GM19351 (cell line): ENCODE measurements around the gene HDAC10.
"Not testable (repeated sequence)": the region's sequence is repeated elsewhere in the genome, so short reads cannot be mapped to it uniquely, and the experiment has no call there.

Experiments used
- ATAC-seq: cut with Tn5 transposase; IDR thresholded peaks from one replicate; pipeline ENCODE4 v1.9.1; 2021; ENCODE audit warnings: mild to moderate bottlenecking, moderate library complexity; ENCODE audit not compliant: unreplicated experiment

Gene HDAC10

GRCh38 chr22:50285568-50286229, 34.6 kb upstream of the HDAC10 start:
- no peak for ATAC-seq

DNA sequence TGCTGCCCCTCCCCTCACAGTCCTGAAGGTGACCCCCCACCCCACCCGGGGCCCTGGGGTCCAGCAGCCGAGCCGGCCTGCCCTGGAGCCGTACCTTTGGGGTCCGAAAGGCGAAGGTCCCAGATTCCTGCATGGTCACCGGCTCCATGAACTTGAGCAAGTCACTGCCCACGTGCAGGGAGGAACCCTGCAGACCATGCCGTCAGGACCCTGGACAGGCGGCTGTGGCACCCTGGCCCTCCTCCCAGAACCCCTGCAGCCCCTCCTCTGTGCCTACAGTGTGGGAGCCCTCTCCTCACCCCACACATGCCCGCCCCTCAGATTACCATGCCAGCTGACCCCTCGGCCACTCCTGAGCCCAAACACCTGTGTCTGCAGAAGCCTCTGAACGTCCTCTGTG, 33.4 kb upstream of the HDAC10 start:
- ATAC-seq = no peak

GRCh38 chr22:50283821-50284220, 32.8 kb upstream of the HDAC10 start:
- no peak for ATAC-seq

GRCh38 chr22:50282361-50283155, 31.5 kb upstream of the HDAC10 start:
- ATAC-seq = no peak

DNA sequence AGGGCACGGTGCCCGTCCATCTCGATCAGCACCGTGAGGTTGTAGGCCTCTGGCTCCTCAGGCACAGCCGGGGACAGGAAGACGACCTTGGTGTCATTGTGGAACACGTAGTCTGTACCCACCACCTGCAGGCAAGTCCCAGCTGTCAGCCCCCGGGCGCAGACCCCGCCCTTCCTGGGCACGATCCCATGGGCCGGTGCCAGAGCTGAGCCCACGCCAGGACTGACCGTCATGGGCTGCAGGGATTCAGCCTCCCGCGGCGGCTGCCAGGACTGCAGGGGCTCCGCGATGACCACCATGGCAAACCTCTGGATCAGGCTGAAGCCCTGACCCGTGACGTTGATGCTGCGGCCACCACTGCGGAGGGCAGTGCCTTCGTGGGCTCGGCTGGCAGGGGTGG, 30.9 kb upstream of the HDAC10 start:
- ATAC-seq = no peak

- no peak for ATAC-seq
Observed at GRCh38 chr22:50281384-50281760, 30.3 kb upstream of the HDAC10 start.

- no peak for ATAC-seq
Observed at GRCh38 chr22:50280708-50281383, 29.8 kb upstream of the HDAC10 start.

GRCh38 chr22:50280022-50280707, 29.1 kb upstream of the HDAC10 start:
- ATAC-seq = no peak

DNA sequence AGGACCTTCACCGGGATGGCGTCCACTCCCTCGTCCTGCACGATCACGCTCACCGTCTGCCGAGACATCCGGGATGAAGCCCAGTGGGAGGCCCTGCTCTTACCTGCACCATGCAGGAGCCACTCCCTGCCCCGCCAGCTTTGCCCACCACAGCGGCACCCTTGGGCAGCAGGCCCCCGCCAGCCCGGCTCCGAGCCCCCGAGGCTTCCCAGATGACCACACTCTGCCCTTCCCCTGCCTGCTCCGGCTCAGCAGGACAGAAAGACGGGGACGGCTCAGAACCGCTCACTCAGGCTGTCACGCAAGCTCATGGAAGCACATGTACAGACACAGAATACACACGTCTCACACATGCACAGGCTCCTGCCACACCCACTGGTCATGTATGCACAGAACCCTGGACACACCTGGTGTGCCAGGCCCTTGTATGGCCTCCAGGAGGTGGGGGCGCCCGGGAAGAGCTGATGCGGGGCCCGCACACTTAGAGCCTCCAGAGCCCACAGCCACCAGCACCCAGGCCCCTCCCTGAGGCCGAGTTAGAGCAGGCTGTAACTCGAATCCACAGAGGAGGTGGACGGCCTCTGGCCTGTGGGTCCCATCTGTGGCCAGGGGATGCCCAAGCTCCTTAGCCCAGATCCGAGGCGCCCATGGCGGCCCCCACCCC, 28.0 kb upstream of the HDAC10 start:
- ATAC-seq = no peak

GRCh38 chr22:50278461-50278860, 27.4 kb upstream of the HDAC10 start:
- no peak for ATAC-seq

GRCh38 chr22:50277761-50278160, 26.7 kb upstream of the HDAC10 start:
- ATAC-seq = no peak

DNA sequence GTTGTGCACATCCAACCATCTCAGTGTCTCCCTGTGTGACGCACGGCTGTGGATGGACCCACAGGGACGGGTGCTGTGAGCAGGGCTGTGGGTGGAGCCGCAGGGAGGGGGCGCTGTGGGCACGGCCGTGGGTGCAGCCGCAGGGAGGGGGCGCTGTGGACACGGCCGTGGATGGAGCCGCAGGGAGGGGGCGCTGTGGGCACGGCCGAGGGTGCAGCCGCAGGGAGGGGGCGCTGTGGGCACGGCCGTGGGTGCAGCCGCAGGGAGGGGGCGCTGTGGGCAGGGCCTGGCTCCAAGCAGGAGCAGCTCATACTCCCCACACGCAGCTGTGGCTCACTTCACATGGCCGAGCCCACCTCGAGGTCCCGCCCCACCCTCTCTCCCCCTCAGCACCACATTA, 25.1 kb upstream of the HDAC10 start:
- ATAC-seq = peak; percentile 56

DNA sequence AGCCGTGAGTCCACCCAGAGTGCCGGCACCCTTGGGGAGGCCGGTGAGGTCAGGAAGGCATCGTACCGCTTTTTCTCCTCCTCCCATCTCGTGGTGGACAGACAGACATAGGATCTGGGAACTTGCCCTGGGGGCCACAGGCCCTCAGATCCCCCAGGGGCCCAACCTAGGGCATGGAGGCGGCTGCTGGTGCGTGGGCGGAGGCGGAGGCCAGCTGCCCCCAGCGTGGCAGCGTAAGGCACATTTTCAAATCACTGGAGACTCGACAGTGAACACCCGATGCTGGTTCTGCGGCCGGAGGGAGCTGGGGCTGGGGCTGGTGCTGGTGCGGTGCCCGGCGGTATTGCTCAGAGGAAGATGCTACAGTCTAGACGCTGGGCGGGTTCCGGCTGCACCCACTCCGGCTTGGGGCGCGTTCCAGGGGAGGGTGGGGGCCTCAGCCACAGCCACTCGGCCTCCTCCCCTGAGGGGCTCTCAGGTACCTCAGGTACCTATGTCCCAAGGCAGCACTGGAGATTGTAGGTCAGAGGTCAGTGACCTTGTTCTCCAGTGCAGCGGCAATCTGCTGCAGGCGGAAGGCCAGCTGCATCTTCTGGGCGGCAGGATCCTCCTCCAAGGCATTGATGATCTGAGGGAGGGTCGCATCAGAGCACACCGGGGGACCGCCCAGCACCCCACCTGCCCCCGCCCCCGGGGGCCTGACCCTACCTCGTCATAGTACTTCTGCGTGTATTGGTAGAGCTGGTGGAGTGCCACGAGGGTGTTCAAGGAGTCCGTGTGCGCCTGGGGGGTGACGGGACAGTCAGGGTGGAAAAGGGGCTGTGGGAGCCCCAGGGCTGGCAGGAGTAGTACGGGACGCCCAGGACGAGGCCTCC, 24.4 kb upstream of the HDAC10 start:
- no peak for ATAC-seq

DNA sequence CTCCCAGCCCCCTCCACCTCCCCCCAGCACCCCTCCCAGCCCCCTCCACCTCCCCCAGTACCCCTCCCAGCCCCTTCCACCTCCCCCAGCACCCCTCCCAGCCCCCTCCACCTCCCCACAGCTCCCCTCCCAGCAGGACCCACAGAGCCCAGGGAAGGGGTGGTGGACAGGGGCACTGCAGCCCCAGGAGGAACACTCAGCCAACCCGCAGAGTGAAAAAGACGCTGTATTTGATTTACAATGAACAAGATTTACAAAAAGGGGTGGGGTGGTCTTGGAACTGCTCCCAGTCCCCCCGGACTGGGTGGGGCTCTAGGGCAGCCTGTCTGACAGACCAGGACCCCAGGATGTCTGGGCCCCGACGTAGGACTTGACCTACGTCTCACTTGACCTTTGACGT, 23.7 kb upstream of the HDAC10 start:
- ATAC-seq = no peak

DNA sequence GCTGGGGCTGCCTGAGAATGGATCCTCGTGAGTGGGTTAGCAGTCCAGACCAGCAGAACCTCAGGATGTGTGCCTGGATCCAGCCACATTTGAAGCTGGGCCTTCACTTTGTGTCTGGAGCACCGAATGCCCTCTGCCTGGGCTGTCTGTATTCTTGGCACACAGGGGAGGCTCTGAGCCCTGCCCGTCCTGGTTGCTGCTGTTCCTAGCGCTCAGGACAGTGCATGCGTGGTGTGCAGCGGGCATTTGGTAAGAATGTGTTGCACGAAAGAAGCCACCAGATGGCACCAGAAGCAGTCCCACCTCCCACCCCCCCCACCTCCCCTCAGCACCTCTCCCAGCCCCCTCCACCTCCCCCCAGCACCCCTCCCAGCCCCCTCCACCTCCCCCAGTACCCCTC, 23.2 kb upstream of the HDAC10 start:
- no peak for ATAC-seq

DNA sequence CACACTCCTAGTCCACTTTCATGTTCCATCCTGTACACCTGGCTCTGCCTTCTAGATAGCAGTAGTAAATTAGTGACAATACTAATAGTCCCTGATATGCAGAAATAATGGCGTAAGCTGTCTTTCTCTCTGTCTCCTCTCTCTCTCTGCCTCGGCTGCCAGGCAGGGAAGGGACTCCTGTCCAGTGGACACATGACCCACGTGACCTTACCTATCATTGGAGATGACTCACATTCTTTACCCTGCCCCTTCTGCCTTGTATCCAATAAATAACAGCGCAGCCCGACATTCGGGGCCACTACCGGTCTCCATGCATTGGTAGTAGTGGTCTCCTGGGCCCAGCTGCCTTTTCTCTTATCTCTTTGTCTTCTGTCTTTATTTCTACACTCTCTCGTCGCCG, 22.7 kb upstream of the HDAC10 start:
- ATAC-seq = not testable (repeated sequence)

DNA sequence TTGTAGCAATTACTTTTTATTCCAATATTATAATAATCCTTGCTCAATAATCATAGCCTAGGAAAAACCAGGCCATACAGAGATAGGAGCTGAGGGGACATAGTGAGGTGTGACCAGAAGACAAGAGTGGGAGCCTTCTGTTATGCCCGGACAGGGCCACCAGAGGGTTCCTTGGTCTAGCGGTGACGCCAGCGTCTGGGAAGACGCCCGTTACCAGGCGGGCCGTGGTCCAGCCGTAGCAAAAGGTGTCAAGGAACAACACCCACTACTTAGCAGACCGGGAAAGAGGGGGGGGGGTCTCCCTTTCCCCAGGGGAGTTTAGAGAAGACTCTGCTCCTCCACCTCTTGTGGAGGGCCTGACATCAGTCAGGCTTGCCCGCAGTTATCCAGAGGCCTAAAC, 22.3 kb upstream of the HDAC10 start:
- not testable (repeated sequence) for ATAC-seq

DNA sequence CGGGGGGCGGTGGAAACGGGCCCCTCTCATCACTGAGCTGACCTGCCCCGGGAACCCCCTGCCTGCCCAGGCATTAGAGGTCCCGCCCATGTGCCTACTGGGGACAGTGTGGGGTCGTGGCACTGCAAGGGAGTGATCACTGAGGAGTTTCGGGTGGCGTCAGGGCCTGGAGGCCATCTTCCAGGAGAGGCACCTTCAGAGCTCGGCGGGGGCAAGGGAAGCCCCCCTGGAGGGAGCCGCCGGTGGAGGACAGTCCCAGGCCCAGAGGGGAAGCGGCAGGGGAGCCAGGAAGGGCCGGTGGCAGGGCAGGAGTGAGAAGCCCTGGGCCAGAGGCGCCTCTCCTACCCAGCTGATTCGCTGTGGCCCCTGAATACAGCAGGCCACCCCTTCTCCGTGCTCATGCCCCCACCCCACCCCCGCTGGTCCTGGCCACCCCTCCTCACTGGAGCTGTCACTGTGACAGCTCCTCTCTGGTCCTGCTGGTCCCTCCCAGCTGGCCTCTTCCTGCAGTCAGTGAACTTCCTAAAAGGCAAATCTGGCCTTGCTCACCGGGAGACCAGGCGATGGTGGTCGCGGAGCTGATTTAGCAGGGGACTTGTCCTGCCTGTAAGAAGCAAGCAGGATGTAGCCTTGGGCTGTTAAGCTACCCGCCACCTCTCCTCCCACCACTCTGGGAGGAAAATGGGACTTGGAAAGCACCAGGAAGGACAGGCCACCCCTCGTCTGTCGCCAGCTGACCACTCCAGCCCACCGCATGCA, 21.2 kb upstream of the HDAC10 start:
- ATAC-seq = no peak

DNA sequence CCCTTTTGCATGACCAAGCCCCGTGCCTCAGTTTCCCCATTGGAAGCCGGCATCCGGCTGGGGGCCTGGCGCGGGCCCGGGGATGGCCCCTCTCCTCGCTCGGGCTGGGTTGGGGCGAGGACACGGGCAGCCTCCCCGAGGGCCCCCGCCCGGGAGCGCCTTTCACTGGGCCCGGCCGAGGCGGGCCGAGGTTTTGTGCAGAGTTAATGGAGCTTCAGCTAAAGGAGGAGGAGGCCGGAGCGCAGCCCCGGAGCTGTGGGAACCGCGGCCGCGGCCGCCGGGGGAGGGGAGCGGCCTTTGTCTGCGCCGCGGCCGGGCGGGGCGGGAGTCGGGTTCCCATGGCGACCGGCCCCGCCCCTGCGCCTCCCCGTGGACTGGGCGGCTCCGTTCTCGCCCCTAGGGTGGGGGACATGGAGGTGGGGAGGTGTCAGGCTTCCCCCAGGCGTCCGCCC, 20.5 kb upstream of the HDAC10 start:
- no peak for ATAC-seq
